ENCODE results near the gene NCF4.

The NCF4 gene

DNA sequence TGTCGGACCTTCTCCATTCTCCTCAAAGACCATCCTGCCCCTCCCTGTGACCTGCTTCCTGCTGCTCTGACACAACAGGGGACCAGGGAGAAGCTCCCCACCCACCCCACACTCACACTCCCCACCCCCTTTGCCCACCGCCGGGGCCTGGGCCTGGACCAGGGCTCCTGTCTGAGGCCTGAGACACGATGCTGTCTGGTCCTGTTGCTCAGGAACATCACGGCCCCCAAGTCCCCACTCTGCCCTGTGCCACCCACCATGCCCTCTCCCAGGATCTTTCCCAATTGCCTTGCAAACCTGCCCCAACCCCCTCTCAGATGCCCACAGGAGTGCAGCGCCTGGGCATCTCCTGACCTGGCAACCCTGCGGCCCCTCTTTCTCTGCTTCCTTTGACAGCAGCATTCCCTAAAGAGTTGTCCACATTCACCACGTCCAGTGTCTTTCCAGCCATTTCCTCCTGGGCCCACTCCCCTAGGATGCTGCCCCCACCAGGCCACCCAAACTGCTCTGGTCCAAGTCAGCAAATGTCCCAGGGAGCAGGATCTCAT is 63.4 kb downstream of the NCF4 start:
- no peak for DNase-seq

GRCh38 chr22:36925388-36926290 is 64.8 kb downstream of the NCF4 start:
- no peak for DNase-seq

DNA sequence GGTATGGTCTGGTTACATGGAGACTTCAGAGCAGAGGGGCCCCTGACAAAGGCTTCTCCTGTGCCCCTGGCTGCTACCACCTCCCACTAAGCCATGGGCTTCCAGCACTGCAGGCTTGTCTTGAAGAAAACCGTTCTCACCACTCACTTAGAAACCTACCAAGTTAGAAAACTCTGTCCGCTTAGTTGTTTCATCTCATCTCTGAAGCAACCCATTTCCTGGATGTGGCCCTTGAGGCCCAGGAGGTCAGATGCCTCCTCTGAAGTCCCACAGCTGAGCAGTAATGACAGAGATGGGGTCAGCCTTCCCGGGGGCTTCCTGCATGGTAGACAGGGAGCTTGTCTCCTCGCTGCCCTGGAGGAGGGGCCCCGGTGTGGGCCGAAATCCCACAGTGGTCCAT is 65.5 kb downstream of the NCF4 start:
- DNase-seq, result no peak

DNA sequence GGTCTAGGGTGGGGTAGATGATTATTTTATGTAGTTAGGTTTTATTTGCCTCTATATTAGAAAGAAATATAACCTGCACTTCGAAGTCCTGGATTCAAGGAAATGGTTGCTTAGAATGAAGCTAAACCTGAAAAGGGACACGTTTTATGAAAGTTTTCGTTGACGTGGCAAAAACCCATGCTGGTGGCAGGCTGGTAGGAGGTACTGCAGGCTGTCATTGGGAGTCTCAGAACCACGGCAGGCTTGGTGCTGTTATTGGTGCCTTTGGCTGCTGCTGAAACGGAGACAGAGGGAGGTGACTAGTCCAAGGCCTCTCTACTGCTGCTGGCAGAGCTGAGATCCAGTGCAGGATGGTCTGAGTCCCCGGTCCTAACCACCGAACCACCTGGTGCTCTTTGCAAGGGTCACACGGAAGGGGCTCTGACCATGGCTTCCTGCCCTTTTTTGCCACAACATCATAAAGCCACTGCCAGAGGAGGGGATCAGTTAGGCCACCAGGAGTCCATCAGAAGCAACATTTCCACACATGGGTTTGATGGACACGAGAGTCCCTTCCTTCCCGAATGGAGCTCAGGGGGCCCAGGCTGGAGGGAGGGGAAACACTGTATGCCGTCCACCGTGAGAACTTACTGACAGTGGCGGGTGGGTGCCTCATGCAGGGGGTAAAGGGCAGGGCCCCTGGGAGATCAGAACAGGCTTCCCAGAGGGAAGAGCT is 66.1 kb downstream of the NCF4 start:
- DNase-seq, result no peak
